Measurements from ENCODE around the gene TNFRSF14. TPM values are rescaled to one million over a fixed set of nuclear protein-coding genes. Genes with fewer than 3 reads are reported as not detected.

TNFRSF14 gene
- total and polyA plus RNA-seq, 2 of the 13 experiments (the other 11 are each of a cell fraction or from before 2014, with no cell fraction given), result 11.9 to 49.9 TPM

GRCh38 chr1:2517966-2518365 lies 38.2 kb upstream of the TNFRSF14 start:
- WGBS (ENCODE audit: low lambda C conversion rate), result 96% methylated on average over 11 of the region's 17 CpGs
- FAIRE-seq, result no peak
- H4K20me1 ChIP-seq (ENCODE audit: insufficient read depth, low read length), result peaks cover 11% of the 10 kb centered on the region; the same call in 1 of the 2 replicates
- H2AFZ ChIP-seq (ENCODE audit: low read length), result no peak overlapping the region
- no peaks in the 10 kb centered on the region for H3K27me3 ChIP-seq (ENCODE audit: control insufficient read depth in 1 of 2, insufficient read depth in 2 of 2, low read length in 2 of 2)
- peaks cover 5% of the 10 kb centered on the region for H3K79me2 ChIP-seq (ENCODE audit: insufficient read depth, low read length)
- H3K4me3 ChIP-seq (replicated peaks in 1 of 3; ENCODE audit: insufficient read depth in 1 of 3, low read depth in 2 of 3, low read length in 3 of 3), result no peak overlapping the region
- CTCF ChIA-PET (ENCODE audit: low intra/inter-chr PET ratio, low total read pairs), result no interaction called here
- POLR2A ChIA-PET, result no interaction called here
- H3K36me3 ChIP-seq (replicated peaks in 1 of 2; ENCODE audit: control insufficient read depth in 1 of 2, insufficient read depth in 2 of 2, low read length in 2 of 2), result peaks cover 25 to 74% of the 10 kb centered on the region in 2 experiments; a peak in 4 of 5 replicates
- no peak overlapping the region for H3K9ac ChIP-seq (ENCODE audit: insufficient read depth, low read depth, low read length)
- H3K4me2 ChIP-seq (ENCODE audit: low read depth, low read length), result no peak overlapping the region
- no peak for ATAC-seq
- no peak overlapping the region for H3K27ac ChIP-seq (ENCODE audit: extremely low read length, insufficient read depth, low read length)
- DNase-seq (ENCODE audit: low spot score), result no peak
- BruUV-seq (replicated peaks), result no TSS peak
- peaks cover 11% of the 10 kb centered on the region for H3K4me1 ChIP-seq (ENCODE audit: insufficient read depth, low read length)
- in situ Hi-C loops (cut with HindIII; ENCODE audit: extremely low pct_ligation_motif_present, low pct_unique_long_range_greater_than_20kb), result loop anchor here (25.0 kb wide), 1 partner anchor 331 kb away; the partner anchor contains the start of gene FAAP20
- no peaks in the 10 kb centered on the region for H3K9me3 ChIP-seq (ENCODE audit: low read length)
- intact Hi-C loops (cut with micrococcal nuclease; ENCODE audit: unreplicated experiment), result no loop called here
- TF ChIP-seq TOE1 (CRISPR knock-in tag; IDR thresholded peaks at IDR 0.05), result no peak
- no peak for TF ChIP-seq ELF3 (CRISPR knock-in tag; IDR thresholded peaks at IDR 0.05)
- TF ChIP-seq ZNF562 (CRISPR knock-in tag; IDR thresholded peaks at IDR 0.05; ENCODE audit: borderline replicate concordance), result no peak
- TF ChIP-seq JARID2 (CRISPR knock-in tag; IDR thresholded peaks at IDR 0.05; ENCODE audit: insufficient replicate concordance), result no peak
- no peak for TF ChIP-seq NR2F2 (IDR thresholded peaks at IDR 0.05; ENCODE audit: borderline replicate concordance, low read depth)
- no peak for TF ChIP-seq NRL (CRISPR knock-in tag; IDR thresholded peaks at IDR 0.05; ENCODE audit: borderline replicate concordance)
- TF ChIP-seq RARA (CRISPR knock-in tag; IDR thresholded peaks at IDR 0.05), result no peak
- TF ChIP-seq NR1H2 (CRISPR knock-in tag; IDR thresholded peaks at IDR 0.05; ENCODE audit: borderline replicate concordance, low read depth), result no peak
- TF ChIP-seq NKX3-1 (CRISPR knock-in tag; IDR thresholded peaks at IDR 0.05), result no peak
- TF ChIP-seq PHF8 (CRISPR knock-in tag; IDR thresholded peaks at IDR 0.05), result no peak

GRCh38 chr1:2518528-2518927 lies 37.6 kb upstream of the TNFRSF14 start:
- Histone ChIP-seq H3K27me3 (ENCODE audit: control insufficient read depth in 1 of 2, insufficient read depth in 2 of 2, low read length in 2 of 2) (no peaks in the 10 kb centered on the region), H2AFZ (ENCODE audit: low read length) (no peak overlapping the region), H3K9me3 (ENCODE audit: low read length) (no peaks in the 10 kb centered on the region), H3K4me1 (ENCODE audit: insufficient read depth, low read length) (peaks cover 16% of the 10 kb centered on the region), H3K36me3 (replicated peaks in 1 of 2; ENCODE audit: control insufficient read depth in 1 of 2, insufficient read depth in 2 of 2, low read length in 2 of 2) (peaks cover 23 to 73% of the 10 kb centered on the region in 2 experiments; a peak in 4 of 5 replicates), H3K27ac (ENCODE audit: extremely low read length, insufficient read depth, low read length) (no peak overlapping the region), H3K79me2 (ENCODE audit: insufficient read depth, low read length) (peaks cover 10% of the 10 kb centered on the region), H3K4me3 (replicated peaks in 1 of 3; ENCODE audit: insufficient read depth in 1 of 3, low read depth in 2 of 3, low read length in 3 of 3) (no peak overlapping the region), H3K9ac (ENCODE audit: insufficient read depth, low read depth, low read length) (no peak overlapping the region), H3K4me2 (ENCODE audit: low read depth, low read length) (no peak overlapping the region), H4K20me1 (ENCODE audit: insufficient read depth, low read length) (peaks cover 11% of the 10 kb centered on the region; the same call in 1 of the 2 replicates)
- ATAC-seq (no peak), DNase-seq (ENCODE audit: low spot score) (no peak), FAIRE-seq (no peak)
- BruUV-seq (replicated peaks), result no TSS peak
- CTCF ChIA-PET (ENCODE audit: low intra/inter-chr PET ratio, low total read pairs), result no interaction called here
- WGBS (ENCODE audit: low lambda C conversion rate), result 98% methylated on average over 24 of the region's 26 CpGs
- intact Hi-C loops (cut with micrococcal nuclease; ENCODE audit: unreplicated experiment), result no loop called here
- in situ Hi-C loops (cut with HindIII; ENCODE audit: extremely low pct_ligation_motif_present, low pct_unique_long_range_greater_than_20kb), result loop anchor here (25.0 kb wide), 1 partner anchor 331 kb away; the partner anchor contains the start of gene FAAP20
- POLR2A ChIA-PET, result no interaction called here
- TF ChIP-seq ZNF224 (CRISPR knock-in tag; IDR thresholded peaks at IDR 0.05) (no peak), ZNF354B (CRISPR knock-in tag; IDR thresholded peaks at IDR 0.05) (no peak), AGO2 (optimal IDR thresholded peaks at IDR 0.05; ENCODE audit: low read depth, low read length) (peak; percentile 64), RBM22 (optimal IDR thresholded peaks at IDR 0.05; ENCODE audit: low read length) (peak; percentile 27), ATF7-NPFF (CRISPR knock-in tag; IDR thresholded peaks at IDR 0.05; ENCODE audit: low read depth) (no peak), RBFOX2 (IDR thresholded peaks at IDR 0.05; ENCODE audit: low read depth, low read length) (peak; percentile 48; the same call in 1 of the 2 replicates)
- TF ChIP-seq, protein P1, sequence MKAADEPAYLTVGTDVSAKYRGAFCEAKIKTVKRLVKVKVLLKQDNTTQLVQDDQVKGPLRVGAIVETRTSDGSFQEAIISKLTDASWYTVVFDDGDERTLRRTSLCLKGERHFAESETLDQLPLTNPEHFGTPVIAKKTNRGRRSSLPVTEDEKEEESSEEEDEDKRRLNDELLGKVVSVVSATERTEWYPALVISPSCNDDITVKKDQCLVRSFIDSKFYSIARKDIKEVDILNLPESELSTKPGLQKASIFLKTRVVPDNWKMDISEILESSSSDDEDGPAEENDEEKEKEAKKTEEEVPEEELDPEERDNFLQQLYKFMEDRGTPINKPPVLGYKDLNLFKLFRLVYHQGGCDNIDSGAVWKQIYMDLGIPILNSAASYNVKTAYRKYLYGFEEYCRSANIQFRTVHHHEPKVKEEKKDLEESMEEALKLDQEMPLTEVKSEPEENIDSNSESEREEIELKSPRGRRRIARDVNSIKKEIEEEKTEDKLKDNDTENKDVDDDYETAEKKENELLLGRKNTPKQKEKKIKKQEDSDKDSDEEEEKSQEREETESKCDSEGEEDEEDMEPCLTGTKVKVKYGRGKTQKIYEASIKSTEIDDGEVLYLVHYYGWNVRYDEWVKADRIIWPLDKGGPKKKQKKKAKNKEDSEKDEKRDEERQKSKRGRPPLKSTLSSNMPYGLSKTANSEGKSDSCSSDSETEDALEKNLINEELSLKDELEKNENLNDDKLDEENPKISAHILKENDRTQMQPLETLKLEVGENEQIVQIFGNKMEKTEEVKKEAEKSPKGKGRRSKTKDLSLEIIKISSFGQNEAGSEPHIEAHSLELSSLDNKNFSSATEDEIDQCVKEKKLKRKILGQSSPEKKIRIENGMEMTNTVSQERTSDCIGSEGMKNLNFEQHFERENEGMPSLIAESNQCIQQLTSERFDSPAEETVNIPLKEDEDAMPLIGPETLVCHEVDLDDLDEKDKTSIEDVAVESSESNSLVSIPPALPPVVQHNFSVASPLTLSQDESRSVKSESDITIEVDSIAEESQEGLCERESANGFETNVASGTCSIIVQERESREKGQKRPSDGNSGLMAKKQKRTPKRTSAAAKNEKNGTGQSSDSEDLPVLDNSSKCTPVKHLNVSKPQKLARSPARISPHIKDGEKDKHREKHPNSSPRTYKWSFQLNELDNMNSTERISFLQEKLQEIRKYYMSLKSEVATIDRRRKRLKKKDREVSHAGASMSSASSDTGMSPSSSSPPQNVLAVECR (CRISPR knock-in tag; IDR thresholded peaks at IDR 0.05; ENCODE audit: borderline replicate concordance), result no peak

Measured in HepG2 (cell line).